Cardiac muscle cell (in vitro differentiated cells and primary cell): ENCODE measurements around the gene ALK. TPM values are rescaled to one million over a fixed set of nuclear protein-coding genes. Genes with fewer than 3 reads are reported as not detected.

Experiments
- DNase-seq, 2 donors: peaks; one replicate each; pipeline versions ENCODE4 v3.0.0 to v3.0.0-alpha.2; 2010 to 2017; ENCODE audit warnings: low read depth in 1 of 2, low spot score in 1 of 2
- H3K27ac ChIP-seq: fragments of 200-600 bp; sonication (generic); 2 replicates; pipeline ENCODE4 v1.5.1; 2016
- H3K27me3 ChIP-seq: fragments of 200-600 bp; sonication (generic); 2 replicates; pipeline ENCODE4 v1.6.0; 2016; ENCODE audit warnings: control low read depth
- H3K36me3 ChIP-seq: fragments of 200-600 bp; sonication (generic); 2 replicates; pipeline ENCODE4 v1.5.1; 2016; ENCODE audit warnings: control low read depth
- H3K4me1 ChIP-seq: fragments of 200-600 bp; sonication (generic); 2 replicates; pipeline ENCODE4 v1.8.1; 2017; ENCODE audit warnings: low read depth, mild to moderate bottlenecking, mixed run types
- H3K4me3 ChIP-seq: fragments of 200-600 bp; sonication (generic); 2 replicates; pipeline ENCODE4 v1.5.1; 2016; ENCODE audit warnings: mild to moderate bottlenecking
- H3K9me3 ChIP-seq: fragments of 200-600 bp; sonication (generic); 2 replicates; pipeline ENCODE4 v1.5.1; 2017; ENCODE audit warnings: low read depth, mild to moderate bottlenecking, control low read depth
- CTCF ChIP-seq: IDR thresholded peaks from 2 replicates; pipeline ENCODE4 v1.5.1; 2012; ENCODE audit warnings: low read depth, mild to moderate bottlenecking, low read length
- polyA plus RNA-seq: library from polyadenylated mRNA; unstranded; fragments of >200 nt; fragmentation: Nextera tagmentation; extraction: Ambion mirVana; gene quantifications from 2 replicates; pipeline ENCODE4 v1.2.1, GENCODE V29; 2016
- total RNA-seq: library from RNA; depleted of rRNA; stranded (reverse); fragments of >200 nt; gene quantifications from 2 replicates; pipeline ENCODE4 v1.2.3, GENCODE V29; 2016

The ALK gene
- total and polyA plus RNA-seq, 2 experiments from 2014 or later, result 1.8 to 4.3 TPM

- DNase-seq, result no peak
- Histone ChIP-seq H3K4me1 (no peaks in the 10 kb centered on the region), H3K9me3 (no peaks in the 10 kb centered on the region), H3K4me3 (no peak overlapping the region), H3K36me3 (no peaks in the 10 kb centered on the region), H3K27ac (no peak overlapping the region), H3K27me3 (no peaks in the 10 kb centered on the region)
- TF ChIP-seq CTCF, result no peak
Measured at GRCh38 chr2:29202819-29203495, 718.4 kb downstream of the ALK start.

GRCh38 chr2:29201979-29202378, 719.4 kb downstream of the ALK start:
- Histone ChIP-seq H3K4me3 (no peak overlapping the region), H3K27me3 (no peaks in the 10 kb centered on the region), H3K4me1 (no peaks in the 10 kb centered on the region), H3K36me3 (no peaks in the 10 kb centered on the region), H3K9me3 (no peaks in the 10 kb centered on the region), H3K27ac (no peak overlapping the region)
- no peak for TF ChIP-seq CTCF
- DNase-seq, result no peak

- TF ChIP-seq CTCF, result peak; percentile 83
- H3K4me3 ChIP-seq, result no peak overlapping the region
- H3K36me3 ChIP-seq, result no peaks in the 10 kb centered on the region
- H3K27ac ChIP-seq, result no peak overlapping the region
- peak; percentile 69 to 76 for DNase-seq
- H3K27me3 ChIP-seq, result no peaks in the 10 kb centered on the region
- no peaks in the 10 kb centered on the region for H3K9me3 ChIP-seq
- H3K4me1 ChIP-seq, result no peaks in the 10 kb centered on the region
Measured at GRCh38 chr2:29196792-29197788, 724.3 kb downstream of the ALK start.

- no peak overlapping the region for H3K4me3 ChIP-seq
- no peaks in the 10 kb centered on the region for H3K36me3 ChIP-seq
- no peaks in the 10 kb centered on the region for H3K9me3 ChIP-seq
- no peaks in the 10 kb centered on the region for H3K4me1 ChIP-seq
- DNase-seq, result no peak
- no peaks in the 10 kb centered on the region for H3K27me3 ChIP-seq
- no peak for TF ChIP-seq CTCF
- H3K27ac ChIP-seq, result no peak overlapping the region
Measured at GRCh38 chr2:29195796-29196195, 725.6 kb downstream of the ALK start.

- no peak for TF ChIP-seq CTCF
- no peak for DNase-seq
- H3K4me1 ChIP-seq, result no peaks in the 10 kb centered on the region
- no peaks in the 10 kb centered on the region for H3K36me3 ChIP-seq
- H3K9me3 ChIP-seq, result no peaks in the 10 kb centered on the region
- no peak overlapping the region for H3K4me3 ChIP-seq
- H3K27ac ChIP-seq, result no peak overlapping the region
- H3K27me3 ChIP-seq, result no peaks in the 10 kb centered on the region
Measured at GRCh38 chr2:29193681-29194080, 727.7 kb downstream of the ALK start.
